ENCODE results near the gene WDR18.

Gene WDR18

GRCh38 chr19:1025960-1026782 is 42.0 kb downstream of the WDR18 start, which contains the start of gene CNN2:
CNN2 (plus strand) TSS chr19:1026608; CDS start chr19:1026662, 54 bp downstream.
- peaks cover 8% of the 10 kb centered on the region for H3K4me1 ChIP-seq (ENCODE audit: insufficient read depth, low read length, poor library complexity, severe bottlenecking)

GRCh38 chr19:1026783-1027649 is 42.9 kb downstream of the WDR18 start:
- peaks cover 16% of the 10 kb centered on the region; the same call in 1 of the 2 replicates for H3F3A ChIP-seq (ENCODE audit: low read depth)
- H3K79me2 ChIP-seq (ENCODE audit: insufficient read depth, low read length) = peaks cover 52% of the 10 kb centered on the region
- TF ChIP-seq EZH2phosphoT487 (IDR thresholded peaks at IDR 0.05; ENCODE audit: borderline replicate concordance) (no peak), CTCF (conservative IDR thresholded peaks at IDR 0.05; ENCODE audit: low read length) (no peak)
- peak overlapping the region; percentile 98 for H3K4me3 ChIP-seq (ENCODE audit: low read length, poor library complexity, severe bottlenecking)
- peaks cover 8% of the 10 kb centered on the region for H3K4me1 ChIP-seq (ENCODE audit: insufficient read depth, low read length, poor library complexity, severe bottlenecking)
- H3K36me3 ChIP-seq (ENCODE audit: insufficient read depth, low read length) = peaks cover 14% of the 10 kb centered on the region; the same call in 1 of the 2 replicates
- H2AFZ ChIP-seq (ENCODE audit: low read length) = peak overlapping the region; percentile 83; the same call in 1 of the 2 replicates
- H3K9me2 ChIP-seq (replicated peaks; ENCODE audit: low read depth, low read length) = no peaks in the 10 kb centered on the region
- H4K20me1 ChIP-seq (ENCODE audit: insufficient read depth, low read length, poor library complexity, severe bottlenecking) = peaks cover 46% of the 10 kb centered on the region
- peak overlapping the region; percentile 86 for H3K4me2 ChIP-seq (ENCODE audit: low read depth, low read length, poor library complexity, severe bottlenecking)
- H3K9me3 ChIP-seq (ENCODE audit: insufficient read depth, low read depth, low read length) = no peaks in the 10 kb centered on the region
- no peaks in the 10 kb centered on the region for H3K27me3 ChIP-seq (ENCODE audit: insufficient read depth, low read length, poor library complexity, severe bottlenecking)
- peak overlapping the region; percentile 92 for H3K9ac ChIP-seq (ENCODE audit: low read depth, low read length, poor library complexity, severe bottlenecking)

More at GRCh38 chr19:1025960-1026782, 42.0 kb downstream of the WDR18 start, which contains the start of gene CNN2:
- H2AFZ ChIP-seq (ENCODE audit: low read length) = peak within 1 kb of the TSS; percentile 83
- H3K27me3 ChIP-seq (ENCODE audit: insufficient read depth, low read length, poor library complexity, severe bottlenecking) = no peaks in the 10 kb centered on the region
- peak within 1 kb of the TSS; percentile 86 for H3K4me2 ChIP-seq (ENCODE audit: low read depth, low read length, poor library complexity, severe bottlenecking)
- peaks cover 48% of the 10 kb centered on the region for H3K79me2 ChIP-seq (ENCODE audit: insufficient read depth, low read length)
- H3K9me3 ChIP-seq (ENCODE audit: insufficient read depth, low read depth, low read length) = no peaks in the 10 kb centered on the region
- peak within 1 kb of the TSS; percentile 98 for H3K4me3 ChIP-seq (ENCODE audit: low read length, poor library complexity, severe bottlenecking)
- peaks cover 44% of the 10 kb centered on the region for H4K20me1 ChIP-seq (ENCODE audit: insufficient read depth, low read length, poor library complexity, severe bottlenecking)
- no peak for TF ChIP-seq CTCF (conservative IDR thresholded peaks at IDR 0.05; ENCODE audit: low read length)
- TF ChIP-seq EZH2phosphoT487 (IDR thresholded peaks at IDR 0.05; ENCODE audit: borderline replicate concordance) = no peak
- H3K9ac ChIP-seq (ENCODE audit: low read depth, low read length, poor library complexity, severe bottlenecking) = peak within 1 kb of the TSS; percentile 92
- peaks cover 10% of the 10 kb centered on the region; the same call in 1 of the 2 replicates for H3K36me3 ChIP-seq (ENCODE audit: insufficient read depth, low read length)
- H3F3A ChIP-seq (ENCODE audit: low read depth) = peaks cover 20% of the 10 kb centered on the region; the same call in 1 of the 2 replicates
- H3K9me2 ChIP-seq (replicated peaks; ENCODE audit: low read depth, low read length) = no peaks in the 10 kb centered on the region

DNA sequence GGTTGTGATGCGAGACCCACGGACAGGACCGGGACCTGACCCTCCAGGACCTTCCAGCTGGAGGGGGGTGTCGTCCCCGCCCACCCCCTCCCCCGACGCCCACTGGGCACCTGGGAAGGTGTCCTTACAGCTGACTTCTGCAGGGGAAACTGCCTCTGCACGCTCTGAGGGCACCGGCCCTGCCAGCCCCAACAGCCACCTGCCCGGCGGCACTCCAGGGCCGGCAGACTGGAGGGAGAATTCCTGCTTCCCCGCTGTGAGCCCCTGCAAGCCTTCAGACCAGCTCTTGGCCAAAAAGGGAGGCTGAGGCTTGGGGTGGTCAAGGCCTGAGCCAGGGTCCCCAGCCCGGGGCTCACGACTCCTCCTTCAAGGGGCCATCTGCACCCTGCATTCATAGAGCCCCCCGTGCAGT is 43.5 kb downstream of the WDR18 start:
- peak overlapping the region; percentile 92 for H3K9ac ChIP-seq (ENCODE audit: low read depth, low read length, poor library complexity, severe bottlenecking)
- H3K79me2 ChIP-seq (ENCODE audit: insufficient read depth, low read length) = peaks cover 58% of the 10 kb centered on the region
- H2AFZ ChIP-seq (ENCODE audit: low read length) = no peak overlapping the region
- H3F3A ChIP-seq (ENCODE audit: low read depth) = peaks cover 15% of the 10 kb centered on the region; the same call in 1 of the 2 replicates
- TF ChIP-seq EZH2phosphoT487 (IDR thresholded peaks at IDR 0.05; ENCODE audit: borderline replicate concordance) = no peak
- TF ChIP-seq CTCF (conservative IDR thresholded peaks at IDR 0.05; ENCODE audit: low read length) = no peak
- peak overlapping the region; percentile 86 for H3K4me2 ChIP-seq (ENCODE audit: low read depth, low read length, poor library complexity, severe bottlenecking)
- no peaks in the 10 kb centered on the region for H3K9me2 ChIP-seq (replicated peaks; ENCODE audit: low read depth, low read length)
- H3K27me3 ChIP-seq (ENCODE audit: insufficient read depth, low read length, poor library complexity, severe bottlenecking) = no peaks in the 10 kb centered on the region
- peaks cover 20% of the 10 kb centered on the region; the same call in 1 of the 2 replicates for H3K36me3 ChIP-seq (ENCODE audit: insufficient read depth, low read length)
- no peaks in the 10 kb centered on the region for H3K9me3 ChIP-seq (ENCODE audit: insufficient read depth, low read depth, low read length)
- peaks cover 52% of the 10 kb centered on the region for H4K20me1 ChIP-seq (ENCODE audit: insufficient read depth, low read length, poor library complexity, severe bottlenecking)
- H3K4me3 ChIP-seq (ENCODE audit: low read length, poor library complexity, severe bottlenecking) = peak overlapping the region; percentile 98
- H3K4me1 ChIP-seq (ENCODE audit: insufficient read depth, low read length, poor library complexity, severe bottlenecking) = peaks cover 8% of the 10 kb centered on the region

Data from Loucy (cell line).